Panc1 (cell line): ENCODE data around the gene BTRC. TPM values are rescaled to one million over a fixed set of nuclear protein-coding genes. Genes with fewer than 3 reads are reported as not detected.

Source experiments
- ATAC-seq: fragments of 200-7000 bp; cut with Tn5 transposase; 2 replicates; pipeline ENCODE4 v1.9.1; 2020; ENCODE audit warnings: mild to moderate bottlenecking, moderate library complexity
- BruUV-seq: library from RNA; stranded (reverse); fragments of 400-500 nt; replicated peaks from 2 replicates; lab custom pipeline; 2021; lab: Mats Ljungman, UMichigan
- CTCF ChIA-PET: fragments of 300-600 bp; sonication (Branson Sonifier 250); formaldehyde crosslinking; loops from one replicate; lab custom pipeline; 2022; ENCODE audit warnings: antibody characterized with exemption; lab: Charles Lee
- POLR2A ChIA-PET: fragments of 300-600 bp; sonication (Branson Sonifier 250); formaldehyde crosslinking; loops from one replicate; lab custom pipeline; 2022; ENCODE audit warnings: antibody characterized with exemption; lab: Charles Lee
- DNase-seq: peaks from one replicate; pipeline ENCODE4 v3.0.0-alpha.2; 2010; ENCODE audit warnings: low read depth, low spot score
- H3K27ac ChIP-seq: 2 replicates; pipeline ENCODE4 v1.5.1; 2011; ENCODE audit warnings: mild to moderate bottlenecking, low read length, inconsistent platforms
- H3K27me3 ChIP-seq: fragments of 200-500 bp; sonication (Bioruptor generic); 2 replicates; pipeline ENCODE4 v1.6.0; 2014; ENCODE audit warnings: low read length, inconsistent platforms; ENCODE audit not compliant: control insufficient read depth, insufficient read depth
- H3K36me3 ChIP-seq: fragments of 200-500 bp; sonication (Bioruptor generic); 2 replicates; pipeline ENCODE4 v1.5.1; 2014; ENCODE audit warnings: inconsistent platforms, mild to moderate bottlenecking, low read length, moderate library complexity; ENCODE audit not compliant: control insufficient read depth, insufficient read depth
- H3K4me1 ChIP-seq: 2 replicates; pipeline ENCODE4 v1.5.1; 2011; ENCODE audit warnings: inconsistent platforms, mild to moderate bottlenecking, low read length, moderate library complexity; ENCODE audit not compliant: control insufficient read depth, insufficient read depth
- H3K4me3 ChIP-seq, 2 experiments: 2 replicates each; pipeline ENCODE4 v1.5.1; 2011 to 2012; ENCODE audit warnings: low read depth in 2 of 2, low read length in 2 of 2, mild to moderate bottlenecking in 2 of 2, inconsistent platforms in 1 of 2, moderate library complexity in 1 of 2
- H3K9me3 ChIP-seq: fragments of 200-500 bp; sonication (Bioruptor generic); 2 replicates; pipeline ENCODE4 v1.5.1; 2014; ENCODE audit warnings: low read depth, mild to moderate bottlenecking, inconsistent platforms, low read length, moderate library complexity; ENCODE audit not compliant: control insufficient read depth, insufficient read depth
- POLR2AphosphoS5 ChIP-seq: IDR thresholded peaks from 2 replicates; pipeline ENCODE4 v1.6.1; 2012; ENCODE audit warnings: mild to moderate bottlenecking, low read depth, low read length, moderate library complexity
- SIN3A ChIP-seq: IDR thresholded peaks from 2 replicates; pipeline ENCODE4 v1.6.1; 2012; ENCODE audit warnings: low read depth, mild to moderate bottlenecking, low read length, moderate library complexity, borderline replicate concordance; ENCODE audit not compliant: insufficient read depth
- TCF7L2 ChIP-seq: IDR thresholded peaks from 2 replicates; pipeline ENCODE4 v1.6.1; 2011; ENCODE audit warnings: mild to moderate bottlenecking, low read depth, low read length, inconsistent platforms
- in situ Hi-C: cut with HindIII; loops from 2 replicates; pipeline ENCODE4 v1.10.0; 2016; ENCODE audit warnings: low sequenced_read_pairs, low pct_unique_long_range_greater_than_20kb
- intact Hi-C: fragments of 100-400 bp; cut with micrococcal nuclease; formaldehyde crosslinking; loops from one replicate; pipeline ENCODE4 v1.10.0; 2022; ENCODE audit not compliant: unreplicated experiment
- total RNA-seq: library from RNA; stranded (reverse); gene quantifications from one replicate; pipeline ENCODE4 v1.2.1, GENCODE V29; 2021; ENCODE audit not compliant: unreplicated experiment
- TF ChIP-seq, protein P1 (sequence below): fragments of 450-650 bp; IDR thresholded peaks from 2 replicates; pipeline ENCODE4 v1.5.1; 2017; ENCODE audit warnings: mild to moderate bottlenecking
- TF ChIP-seq, protein P2 (sequence below), 2 experiments: IDR thresholded peaks; 2 replicates each; pipeline ENCODE4 v1.6.1; 2011 to 2012; ENCODE audit warnings: low read depth in 2 of 2, control low read depth in 1 of 2, low read length in 1 of 2, mild to moderate bottlenecking in 1 of 2, moderate library complexity in 1 of 2; ENCODE audit not compliant: insufficient read depth in 1 of 2

Gene BTRC
- total RNA-seq, 1 experiment from 2014 or later = 22.1 TPM

GRCh38 chr10:101485681-101486554, 132.0 kb downstream of the BTRC start:
- intact Hi-C loops = no loop called here
- TF ChIP-seq, protein P1, sequence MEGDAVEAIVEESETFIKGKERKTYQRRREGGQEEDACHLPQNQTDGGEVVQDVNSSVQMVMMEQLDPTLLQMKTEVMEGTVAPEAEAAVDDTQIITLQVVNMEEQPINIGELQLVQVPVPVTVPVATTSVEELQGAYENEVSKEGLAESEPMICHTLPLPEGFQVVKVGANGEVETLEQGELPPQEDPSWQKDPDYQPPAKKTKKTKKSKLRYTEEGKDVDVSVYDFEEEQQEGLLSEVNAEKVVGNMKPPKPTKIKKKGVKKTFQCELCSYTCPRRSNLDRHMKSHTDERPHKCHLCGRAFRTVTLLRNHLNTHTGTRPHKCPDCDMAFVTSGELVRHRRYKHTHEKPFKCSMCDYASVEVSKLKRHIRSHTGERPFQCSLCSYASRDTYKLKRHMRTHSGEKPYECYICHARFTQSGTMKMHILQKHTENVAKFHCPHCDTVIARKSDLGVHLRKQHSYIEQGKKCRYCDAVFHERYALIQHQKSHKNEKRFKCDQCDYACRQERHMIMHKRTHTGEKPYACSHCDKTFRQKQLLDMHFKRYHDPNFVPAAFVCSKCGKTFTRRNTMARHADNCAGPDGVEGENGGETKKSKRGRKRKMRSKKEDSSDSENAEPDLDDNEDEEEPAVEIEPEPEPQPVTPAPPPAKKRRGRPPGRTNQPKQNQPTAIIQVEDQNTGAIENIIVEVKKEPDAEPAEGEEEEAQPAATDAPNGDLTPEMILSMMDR = no peak
- TF ChIP-seq TCF7L2 (no peak), POLR2AphosphoS5 (no peak), SIN3A (no peak)
- TF ChIP-seq, protein P2, sequence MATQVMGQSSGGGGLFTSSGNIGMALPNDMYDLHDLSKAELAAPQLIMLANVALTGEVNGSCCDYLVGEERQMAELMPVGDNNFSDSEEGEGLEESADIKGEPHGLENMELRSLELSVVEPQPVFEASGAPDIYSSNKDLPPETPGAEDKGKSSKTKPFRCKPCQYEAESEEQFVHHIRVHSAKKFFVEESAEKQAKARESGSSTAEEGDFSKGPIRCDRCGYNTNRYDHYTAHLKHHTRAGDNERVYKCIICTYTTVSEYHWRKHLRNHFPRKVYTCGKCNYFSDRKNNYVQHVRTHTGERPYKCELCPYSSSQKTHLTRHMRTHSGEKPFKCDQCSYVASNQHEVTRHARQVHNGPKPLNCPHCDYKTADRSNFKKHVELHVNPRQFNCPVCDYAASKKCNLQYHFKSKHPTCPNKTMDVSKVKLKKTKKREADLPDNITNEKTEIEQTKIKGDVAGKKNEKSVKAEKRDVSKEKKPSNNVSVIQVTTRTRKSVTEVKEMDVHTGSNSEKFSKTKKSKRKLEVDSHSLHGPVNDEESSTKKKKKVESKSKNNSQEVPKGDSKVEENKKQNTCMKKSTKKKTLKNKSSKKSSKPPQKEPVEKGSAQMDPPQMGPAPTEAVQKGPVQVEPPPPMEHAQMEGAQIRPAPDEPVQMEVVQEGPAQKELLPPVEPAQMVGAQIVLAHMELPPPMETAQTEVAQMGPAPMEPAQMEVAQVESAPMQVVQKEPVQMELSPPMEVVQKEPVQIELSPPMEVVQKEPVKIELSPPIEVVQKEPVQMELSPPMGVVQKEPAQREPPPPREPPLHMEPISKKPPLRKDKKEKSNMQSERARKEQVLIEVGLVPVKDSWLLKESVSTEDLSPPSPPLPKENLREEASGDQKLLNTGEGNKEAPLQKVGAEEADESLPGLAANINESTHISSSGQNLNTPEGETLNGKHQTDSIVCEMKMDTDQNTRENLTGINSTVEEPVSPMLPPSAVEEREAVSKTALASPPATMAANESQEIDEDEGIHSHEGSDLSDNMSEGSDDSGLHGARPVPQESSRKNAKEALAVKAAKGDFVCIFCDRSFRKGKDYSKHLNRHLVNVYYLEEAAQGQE (IDR thresholded peaks at IDR 0.05; ENCODE audit: insufficient read depth in 1 of 2, low read depth in 2 of 2, low read length in 1 of 2) = no peak
- DNase-seq (no peak), ATAC-seq (no peak)
- ChIA-PET CTCF (interaction anchor here (0.7 kb wide), 2 partner anchors 117 to 1139 kb away, joined by 3 read pairs; partner anchors contain the start of gene SCD), POLR2A (interaction anchor here (0.6 to 0.7 kb wide), 2 partner anchors 111 to 142 kb away, joined by 3 to 6 read pairs; no protein-coding TSS in a partner anchor)
- Histone ChIP-seq H3K9me3 (no peaks in the 10 kb centered on the region), H3K36me3 (no peaks in the 10 kb centered on the region), H3K4me3 (no peak overlapping the region), H3K27ac (no peak overlapping the region), H3K27me3 (no peaks in the 10 kb centered on the region), H3K4me1 (no peaks in the 10 kb centered on the region)
- in situ Hi-C loops = no loop called here
- no TSS peak for BruUV-seq

GRCh38 chr10:101487399-101487798, 133.4 kb downstream of the BTRC start:
- ATAC-seq = no peak
- no peaks in the 10 kb centered on the region for H3K9me3 ChIP-seq
- ChIA-PET POLR2A (no interaction called here), CTCF (no interaction called here)
- in situ Hi-C loops = no loop called here
- H3K36me3 ChIP-seq = no peaks in the 10 kb centered on the region
- H3K4me1 ChIP-seq = no peaks in the 10 kb centered on the region
- H3K4me3 ChIP-seq = no peak overlapping the region
- TF ChIP-seq, protein P2 (IDR thresholded peaks at IDR 0.05; ENCODE audit: insufficient read depth in 1 of 2, low read depth in 2 of 2, low read length in 1 of 2) = no peak
- TF ChIP-seq POLR2AphosphoS5 (no peak), SIN3A (no peak), TCF7L2 (no peak)
- TF ChIP-seq, protein P1 = no peak
- intact Hi-C loops = no loop called here
- no peaks in the 10 kb centered on the region for H3K27me3 ChIP-seq
- DNase-seq = no peak
- BruUV-seq = no TSS peak
- H3K27ac ChIP-seq = no peak overlapping the region
